Measurements from ENCODE around the gene GMIP. TPM values are rescaled to one million over a fixed set of nuclear protein-coding genes. Genes with fewer than 3 reads are reported as not detected.

The GMIP gene
- total and polyA plus RNA-seq, 2 experiments from 2014 or later: 3.1 to 5.0 TPM

DNA sequence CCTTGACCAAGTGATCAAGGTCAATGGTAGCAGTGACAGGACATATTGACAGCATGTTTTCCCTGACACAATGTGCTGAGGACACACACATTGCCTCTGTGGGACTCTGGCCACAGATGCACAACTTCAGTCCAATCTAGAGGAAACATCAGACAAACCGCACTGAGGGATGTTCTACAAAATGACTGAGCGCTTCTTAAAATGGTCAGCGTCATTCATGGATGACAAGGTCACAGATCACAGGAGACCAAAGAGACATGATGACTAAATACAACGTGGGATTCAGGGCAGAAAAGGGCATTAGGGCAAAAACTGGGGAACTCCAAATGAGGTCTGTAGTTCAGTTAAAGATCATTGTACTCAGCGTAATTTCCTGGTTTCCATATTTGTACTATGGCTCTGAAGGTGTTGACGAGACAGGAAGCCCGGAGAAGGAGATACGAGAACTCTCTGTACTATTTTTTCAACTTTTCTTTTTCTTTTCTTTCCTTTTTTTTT lies 45.6 kb downstream of the GMIP start:
- Histone ChIP-seq H3K4me2 (ENCODE audit: unreplicated experiment) (no peak overlapping the region), H3K27me3 (replicated peaks; ENCODE audit: insufficient read depth) (no peaks in the 10 kb centered on the region), H4K20me1 (ENCODE audit: insufficient read depth) (no peaks in the 10 kb centered on the region), H3K9me3 (ENCODE audit: low read depth) (no peaks in the 10 kb centered on the region), H3K9me2 (ENCODE audit: insufficient read depth) (no peaks in the 10 kb centered on the region), H3K4me1 (ENCODE audit: insufficient read depth) (peaks cover 11% of the 10 kb centered on the region), H3K4me3 (no peak overlapping the region), H3K27ac (no peak overlapping the region), H3K36me3 (ENCODE audit: low read depth) (no peaks in the 10 kb centered on the region), H2AFZ (no peak overlapping the region), H3K9ac (no peak overlapping the region), H3K79me2 (ENCODE audit: insufficient read depth) (no peaks in the 10 kb centered on the region), H3F3A (ENCODE audit: insufficient read depth) (no peaks in the 10 kb centered on the region)
- DNase-seq: no peak
- no peak for TF ChIP-seq EZH2phosphoT487 (IDR thresholded peaks at IDR 0.05; ENCODE audit: insufficient read depth, low read depth)
- no peak for TF ChIP-seq EZH2 (IDR thresholded peaks at IDR 0.05; ENCODE audit: insufficient read depth, poor library complexity, severe bottlenecking)
- WGBS, 2 experiments (ENCODE audit: low coverage in 1 of 2, low lambda C conversion rate in 2 of 2, missing lambda C conversion rate in 2 of 2): 91 to 93% methylated on average over 8 of the region's 8 CpGs
- in situ Hi-C loops (cut with MboI): no loop called here

GRCh38 chr19:19595171-19595701 lies 48.2 kb downstream of the GMIP start:
- Histone ChIP-seq H3K9me3 (ENCODE audit: low read depth) (no peaks in the 10 kb centered on the region), H3F3A (ENCODE audit: insufficient read depth) (peaks cover 7% of the 10 kb centered on the region), H3K27me3 (replicated peaks; ENCODE audit: insufficient read depth) (no peaks in the 10 kb centered on the region), H3K9me2 (ENCODE audit: insufficient read depth) (no peaks in the 10 kb centered on the region), H4K20me1 (ENCODE audit: insufficient read depth) (no peaks in the 10 kb centered on the region), H3K79me2 (ENCODE audit: insufficient read depth) (no peaks in the 10 kb centered on the region), H2AFZ (no peak overlapping the region), H3K4me1 (ENCODE audit: insufficient read depth) (peaks cover 23% of the 10 kb centered on the region), H3K9ac (no peak overlapping the region), H3K4me3 (no peak overlapping the region), H3K27ac (no peak overlapping the region), H3K36me3 (ENCODE audit: low read depth) (no peaks in the 10 kb centered on the region), H3K4me2 (ENCODE audit: unreplicated experiment) (no peak overlapping the region)
- TF ChIP-seq EZH2 (IDR thresholded peaks at IDR 0.05; ENCODE audit: insufficient read depth, poor library complexity, severe bottlenecking) (no peak), EZH2phosphoT487 (IDR thresholded peaks at IDR 0.05; ENCODE audit: insufficient read depth, low read depth) (no peak)
- peak; percentile 62 for DNase-seq
- 46 to 50% methylated on average over 8 of the region's 8 CpGs for WGBS, 2 experiments (ENCODE audit: low coverage in 1 of 2, low lambda C conversion rate in 2 of 2, missing lambda C conversion rate in 2 of 2)
- in situ Hi-C loops (cut with MboI): no loop called here

DNA sequence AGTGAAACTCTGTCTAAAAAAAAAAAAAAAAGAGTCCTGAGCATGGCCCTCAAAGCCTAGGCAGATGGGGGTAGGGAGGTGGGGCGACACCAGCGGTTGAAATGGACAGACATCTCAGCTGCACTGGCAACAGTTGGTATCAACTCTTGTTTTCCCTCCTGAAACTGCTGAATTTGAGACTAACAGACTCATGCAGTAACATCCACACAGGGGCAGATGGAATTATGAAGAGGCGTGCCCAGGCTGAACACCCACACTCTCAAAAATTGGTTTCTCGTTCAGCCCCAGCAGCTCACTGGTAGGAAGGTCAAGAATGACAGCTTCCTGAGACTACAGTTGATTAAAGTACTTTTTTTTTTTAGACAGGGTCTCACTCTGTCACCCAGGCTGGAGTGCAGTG lies 49.1 kb downstream of the GMIP start:
- Histone ChIP-seq H3K4me2 (ENCODE audit: unreplicated experiment) (no peak overlapping the region), H3K9ac (no peak overlapping the region), H3K4me3 (no peak overlapping the region), H3K36me3 (ENCODE audit: low read depth) (no peaks in the 10 kb centered on the region), H3K79me2 (ENCODE audit: insufficient read depth) (no peaks in the 10 kb centered on the region), H3K9me3 (ENCODE audit: low read depth) (no peaks in the 10 kb centered on the region), H3K9me2 (ENCODE audit: insufficient read depth) (no peaks in the 10 kb centered on the region), H3K4me1 (ENCODE audit: insufficient read depth) (peaks cover 23% of the 10 kb centered on the region), H3F3A (ENCODE audit: insufficient read depth) (peaks cover 7% of the 10 kb centered on the region), H3K27me3 (replicated peaks; ENCODE audit: insufficient read depth) (no peaks in the 10 kb centered on the region), H2AFZ (no peak overlapping the region), H3K27ac (no peak overlapping the region), H4K20me1 (ENCODE audit: insufficient read depth) (no peaks in the 10 kb centered on the region)
- DNase-seq: no peak
- TF ChIP-seq EZH2 (IDR thresholded peaks at IDR 0.05; ENCODE audit: insufficient read depth, poor library complexity, severe bottlenecking): no peak
- in situ Hi-C loops (cut with MboI): no loop called here
- WGBS, 2 experiments (ENCODE audit: low coverage in 1 of 2, low lambda C conversion rate in 2 of 2, missing lambda C conversion rate in 2 of 2): 97 to 99% methylated on average over 4 of the region's 4 CpGs

GRCh38 chr19:19592690-19593089 lies 50.8 kb downstream of the GMIP start:
- DNase-seq: no peak
- no peak overlapping the region for H2AFZ ChIP-seq
- no peaks in the 10 kb centered on the region for H3K36me3 ChIP-seq (ENCODE audit: low read depth)
- no peaks in the 10 kb centered on the region for H3K27me3 ChIP-seq (replicated peaks; ENCODE audit: insufficient read depth)
- H3K79me2 ChIP-seq (ENCODE audit: insufficient read depth): no peaks in the 10 kb centered on the region
- peaks cover 7% of the 10 kb centered on the region for H3F3A ChIP-seq (ENCODE audit: insufficient read depth)
- H3K4me3 ChIP-seq: no peak overlapping the region
- TF ChIP-seq EZH2 (IDR thresholded peaks at IDR 0.05; ENCODE audit: insufficient read depth, poor library complexity, severe bottlenecking) (no peak), EZH2phosphoT487 (IDR thresholded peaks at IDR 0.05; ENCODE audit: insufficient read depth, low read depth) (no peak)
- no peak overlapping the region for H3K4me2 ChIP-seq (ENCODE audit: unreplicated experiment)
- H3K4me1 ChIP-seq (ENCODE audit: insufficient read depth): peaks cover 23% of the 10 kb centered on the region
- no peaks in the 10 kb centered on the region for H3K9me3 ChIP-seq (ENCODE audit: low read depth)
- WGBS, 2 experiments (ENCODE audit: low coverage in 1 of 2, low lambda C conversion rate in 2 of 2, missing lambda C conversion rate in 2 of 2): 92 to 94% methylated on average over 10 of the region's 10 CpGs
- in situ Hi-C loops (cut with MboI): no loop called here
- H4K20me1 ChIP-seq (ENCODE audit: insufficient read depth): no peaks in the 10 kb centered on the region
- no peaks in the 10 kb centered on the region for H3K9me2 ChIP-seq (ENCODE audit: insufficient read depth)
- no peak overlapping the region for H3K9ac ChIP-seq
- H3K27ac ChIP-seq: no peak overlapping the region
